Stimulated activated CD4-positive, alpha-beta T cell treated with anti-CD3 and anti-CD28 coated beads, Interleukin-2, amount 100 ng/mL, for 24 hours (primary cell): Measurements from ENCODE around the gene TIPARP.

ENCODE experiments used
- DNase-seq, 2 donors: peaks; one replicate each; pipeline ENCODE4 v3.0.0-alpha.2; 2020

TIPARP gene

GRCh38 chr3:156744631-156745030 lies 70.2 kb downstream of the TIPARP start:
- DNase-seq = no peak

GRCh38 chr3:156745766-156746165 lies 71.4 kb downstream of the TIPARP start:
- DNase-seq = no peak

GRCh38 chr3:156747046-156747445 lies 72.7 kb downstream of the TIPARP start:
- no peak for DNase-seq

GRCh38 chr3:156749244-156749643 lies 74.9 kb downstream of the TIPARP start:
- no peak for DNase-seq

- no peak for DNase-seq
Measured at GRCh38 chr3:156750191-156750873, 75.9 kb downstream of the TIPARP start.

GRCh38 chr3:156750874-156751245 lies 76.5 kb downstream of the TIPARP start:
- no peak for DNase-seq

- DNase-seq = no peak
Measured at GRCh38 chr3:156751461-156752025, 77.2 kb downstream of the TIPARP start.
